GOT3 (cell line): Measurements from ENCODE around the gene BICDL2.
"Not testable (repeated sequence)": the region's sequence is repeated elsewhere in the genome, so short reads cannot be mapped to it uniquely, and the experiment has no call there.

ENCODE experiments used
- DNase-seq: peaks from one replicate; lab custom pipeline; 2025; ENCODE audit warnings: mixed read lengths; lab: John Stamatoyannopoulos, UW

BICDL2 gene, protein sequence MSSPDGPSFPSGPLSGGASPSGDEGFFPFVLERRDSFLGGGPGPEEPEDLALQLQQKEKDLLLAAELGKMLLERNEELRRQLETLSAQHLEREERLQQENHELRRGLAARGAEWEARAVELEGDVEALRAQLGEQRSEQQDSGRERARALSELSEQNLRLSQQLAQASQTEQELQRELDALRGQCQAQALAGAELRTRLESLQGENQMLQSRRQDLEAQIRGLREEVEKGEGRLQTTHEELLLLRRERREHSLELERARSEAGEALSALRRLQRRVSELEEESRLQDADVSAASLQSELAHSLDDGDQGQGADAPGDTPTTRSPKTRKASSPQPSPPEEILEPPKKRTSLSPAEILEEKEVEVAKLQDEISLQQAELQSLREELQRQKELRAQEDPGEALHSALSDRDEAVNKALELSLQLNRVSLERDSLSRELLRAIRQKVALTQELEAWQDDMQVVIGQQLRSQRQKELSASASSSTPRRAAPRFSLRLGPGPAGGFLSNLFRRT

DNA sequence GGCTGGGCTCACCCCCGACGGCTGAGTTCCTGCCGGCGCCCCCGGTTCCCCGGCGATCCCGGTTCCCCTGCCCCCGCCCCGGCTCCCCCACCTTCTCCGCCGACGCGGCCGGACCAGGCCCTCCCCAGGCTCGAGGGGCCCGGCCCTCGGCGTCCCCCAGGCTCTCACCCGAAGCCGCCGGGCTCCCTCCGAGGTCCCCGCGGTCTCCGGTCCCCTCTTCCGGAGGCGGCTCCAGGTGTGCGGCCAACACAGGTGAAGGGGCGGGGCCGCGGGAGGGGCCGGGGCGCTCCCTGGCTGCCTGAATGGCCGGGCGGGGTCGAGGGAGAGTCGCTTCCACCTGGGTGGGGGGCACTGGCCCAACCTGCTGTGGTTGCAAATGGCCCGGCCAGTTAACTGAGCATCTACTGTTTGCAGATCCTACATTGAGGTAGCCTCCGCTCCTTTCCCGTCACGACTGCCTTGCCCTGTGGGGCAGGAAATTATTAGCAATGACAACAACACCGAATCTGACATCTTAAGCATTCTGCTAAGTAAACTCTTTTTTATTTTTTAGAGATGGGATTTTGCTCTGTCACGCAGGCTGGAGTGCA lies at the start of gene BICDL2:
BICDL2 (minus strand) TSS at position 219 of the 590 bp plus-strand sequence. CDS start 1,448 bp downstream, outside the sequence.
- no peak for DNase-seq

GRCh38 chr16:3085868-3086595 lies 49.3 kb upstream of the BICDL2 start:
- no peak for DNase-seq

- no peak for DNase-seq
These were observed 48.4 kb upstream of the BICDL2 start for GRCh38 chr16:3084969-3085670.

DNA sequence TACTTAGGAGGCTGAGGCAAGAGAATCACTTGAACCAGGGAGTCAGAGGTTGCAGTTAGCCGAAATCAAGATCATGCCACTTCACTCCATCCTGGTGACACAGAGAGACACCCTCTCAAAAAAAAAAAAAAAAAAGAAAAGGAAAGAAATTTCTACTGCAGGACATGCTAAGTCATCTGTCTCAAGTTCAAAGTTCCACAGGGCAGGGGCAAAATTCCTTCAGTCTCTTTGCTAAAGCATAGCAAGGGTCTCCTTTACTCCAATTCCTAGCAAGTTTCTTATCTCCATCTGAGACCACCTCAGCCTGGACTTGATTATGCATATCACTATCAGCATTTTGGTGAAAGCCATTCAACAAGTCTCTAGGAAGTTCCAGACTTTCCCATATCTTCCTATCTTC lies 47.7 kb upstream of the BICDL2 start:
- DNase-seq = no peak

- DNase-seq = not testable (repeated sequence)
These were observed 46.7 kb upstream of the BICDL2 start for GRCh38 chr16:3083408-3083807.

DNA sequence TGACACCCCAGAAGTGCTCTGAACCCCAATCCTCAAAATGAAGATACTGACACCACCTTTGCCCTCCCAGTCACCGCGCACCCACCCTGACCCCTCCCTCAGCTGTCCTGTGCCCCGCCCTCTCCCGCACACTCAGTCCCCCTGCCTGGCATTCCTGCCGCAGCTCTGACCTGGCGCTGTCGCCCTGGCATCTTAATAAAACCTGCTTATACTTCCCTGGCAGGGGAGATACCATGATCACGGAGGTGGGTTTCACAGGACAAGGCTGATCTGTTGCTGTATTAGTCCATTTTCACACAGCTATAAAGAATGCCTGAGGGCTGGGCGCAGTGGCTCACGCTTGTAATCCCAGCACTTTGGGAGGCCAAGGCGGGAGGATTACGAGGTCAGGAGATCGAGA lies 45.2 kb upstream of the BICDL2 start:
- not testable (repeated sequence) for DNase-seq

- DNase-seq = no peak
These were observed 43.3 kb upstream of the BICDL2 start for GRCh38 chr16:3080024-3080423.

DNA sequence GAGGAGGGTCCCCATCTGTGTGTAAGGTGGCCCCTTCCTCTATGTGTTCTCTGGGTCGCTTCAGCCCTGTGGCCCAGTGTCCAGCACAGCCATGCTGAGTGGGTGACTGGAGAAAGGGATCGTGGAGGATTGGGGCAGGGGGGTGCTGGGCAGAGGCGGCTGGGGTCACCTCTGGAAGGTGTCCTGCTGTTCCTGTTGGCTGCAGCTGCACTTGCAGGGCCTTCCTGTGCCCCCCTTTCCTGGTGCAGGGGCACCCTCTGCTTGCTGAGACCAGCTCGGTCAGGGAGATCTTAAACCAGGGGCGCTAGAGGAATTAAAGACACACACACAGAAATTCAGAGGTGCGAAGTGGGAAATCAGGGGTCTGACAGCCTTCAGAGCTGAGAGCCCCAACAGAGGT lies 39.8 kb upstream of the BICDL2 start:
- no peak for DNase-seq

DNA sequence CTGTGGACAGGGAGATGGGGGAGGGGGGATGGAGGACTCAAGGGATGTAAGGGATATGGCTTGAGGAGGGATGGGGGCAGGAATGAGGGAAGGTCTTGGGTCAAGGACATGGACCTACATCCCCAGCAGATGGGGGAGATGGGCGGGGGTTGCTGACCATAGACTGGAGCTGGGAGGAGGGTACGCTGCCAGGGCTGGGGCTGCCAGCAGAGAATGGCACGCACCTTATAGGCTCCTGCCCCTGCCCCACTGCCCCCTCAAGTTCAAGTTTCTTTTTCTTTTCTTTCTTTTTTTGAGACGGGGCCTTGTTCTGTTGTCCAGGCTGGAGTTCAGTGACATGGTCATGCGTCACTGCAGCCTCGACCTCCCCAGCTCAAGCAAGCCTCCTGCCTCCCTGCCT lies 39.2 kb upstream of the BICDL2 start:
- DNase-seq = not testable (repeated sequence)

DNA sequence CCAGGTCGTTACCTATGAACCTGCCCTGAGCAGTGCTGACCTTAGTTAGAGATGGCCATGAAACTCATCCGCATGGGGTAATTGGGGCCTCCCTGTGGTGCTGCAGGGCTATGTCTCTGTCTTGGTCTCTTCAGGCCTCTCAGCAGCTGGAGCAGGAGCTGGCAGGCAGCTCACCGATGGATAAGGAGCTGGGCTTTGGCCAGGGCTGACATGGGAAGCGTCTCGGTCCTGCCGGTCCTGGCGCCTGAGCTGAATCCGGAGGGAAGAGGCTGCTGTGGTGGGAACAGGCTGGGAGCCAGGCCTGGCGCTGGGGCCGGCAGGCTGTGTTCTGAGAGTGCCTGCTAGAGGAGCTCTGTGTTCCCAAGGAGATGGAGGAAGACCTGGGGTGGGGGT lies 38.8 kb upstream of the BICDL2 start:
- DNase-seq = no peak

GRCh38 chr16:3074860-3075522 lies 38.2 kb upstream of the BICDL2 start:
- no peak for DNase-seq

- no peak for DNase-seq
These were observed 36.7 kb upstream of the BICDL2 start for GRCh38 chr16:3073448-3073847.

- DNase-seq = not testable (repeated sequence)
These were observed 36.0 kb upstream of the BICDL2 start for GRCh38 chr16:3072576-3073263.

DNA sequence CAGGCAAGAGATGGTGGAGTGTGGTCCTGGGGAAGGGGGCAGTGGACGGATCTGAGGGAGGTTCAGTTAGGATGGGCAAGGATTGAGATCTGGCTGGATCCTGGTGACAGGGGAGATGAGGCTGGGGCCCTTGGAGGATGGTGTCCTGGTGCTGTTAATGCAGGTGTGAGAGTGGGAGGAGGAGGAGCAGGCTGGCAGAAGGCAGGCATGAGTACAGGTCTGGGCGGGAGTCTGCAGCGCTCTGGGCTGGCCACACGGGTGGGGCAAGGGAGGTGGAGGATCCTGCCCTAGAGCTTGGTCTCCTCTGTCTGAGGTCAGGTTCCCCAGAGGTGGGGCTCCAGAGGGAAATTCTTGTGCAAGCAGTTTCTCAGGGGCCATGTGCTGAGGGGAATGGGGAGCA lies 35.4 kb upstream of the BICDL2 start:
- not testable (repeated sequence) for DNase-seq

- DNase-seq = no peak
These were observed 34.9 kb upstream of the BICDL2 start for GRCh38 chr16:3071655-3072054.

DNA sequence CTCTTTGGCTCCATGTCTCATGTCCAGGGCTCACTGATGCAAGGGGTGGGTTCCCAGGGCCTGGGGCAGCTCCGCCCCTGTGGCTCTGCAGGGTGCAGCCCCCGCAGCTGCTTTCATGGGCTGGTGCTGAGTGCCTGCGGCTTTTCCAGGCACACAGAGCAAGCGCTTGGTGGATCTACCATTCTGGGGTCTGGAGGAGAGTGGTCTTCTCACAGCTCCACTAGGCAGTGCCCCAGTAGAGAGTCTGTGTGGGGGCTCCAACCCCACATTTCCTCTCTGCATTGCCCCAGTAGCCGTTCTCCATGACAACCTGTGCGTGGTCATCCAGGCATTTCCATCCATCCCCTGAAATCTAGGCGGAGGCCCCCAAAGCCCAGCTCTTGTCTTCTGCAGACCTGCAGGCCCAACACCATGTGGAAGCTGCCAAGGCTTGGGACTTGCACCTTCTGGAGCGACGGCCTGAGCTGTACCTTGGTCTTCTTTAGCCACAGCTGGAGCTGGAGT lies 33.9 kb upstream of the BICDL2 start:
- no peak for DNase-seq

DNA sequence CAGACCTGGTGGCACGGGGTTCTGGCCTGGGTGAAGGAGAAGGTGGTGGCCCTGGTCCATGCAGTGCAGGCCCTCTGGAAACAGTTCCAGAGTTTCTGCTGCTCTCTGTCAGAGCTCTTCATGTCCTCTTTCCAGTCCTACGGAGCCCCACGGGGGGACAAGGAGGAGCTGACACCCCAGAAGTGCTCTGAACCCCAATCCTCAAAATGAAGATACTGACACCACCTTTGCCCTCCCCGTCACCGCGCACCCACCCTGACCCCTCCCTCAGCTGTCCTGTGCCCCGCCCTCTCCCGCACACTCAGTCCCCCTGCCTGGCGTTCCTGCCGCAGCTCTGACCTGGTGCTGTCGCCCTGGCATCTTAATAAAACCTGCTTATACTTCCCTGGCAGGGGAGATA lies 32.4 kb upstream of the BICDL2 start:
- DNase-seq = not testable (repeated sequence)

DNA sequence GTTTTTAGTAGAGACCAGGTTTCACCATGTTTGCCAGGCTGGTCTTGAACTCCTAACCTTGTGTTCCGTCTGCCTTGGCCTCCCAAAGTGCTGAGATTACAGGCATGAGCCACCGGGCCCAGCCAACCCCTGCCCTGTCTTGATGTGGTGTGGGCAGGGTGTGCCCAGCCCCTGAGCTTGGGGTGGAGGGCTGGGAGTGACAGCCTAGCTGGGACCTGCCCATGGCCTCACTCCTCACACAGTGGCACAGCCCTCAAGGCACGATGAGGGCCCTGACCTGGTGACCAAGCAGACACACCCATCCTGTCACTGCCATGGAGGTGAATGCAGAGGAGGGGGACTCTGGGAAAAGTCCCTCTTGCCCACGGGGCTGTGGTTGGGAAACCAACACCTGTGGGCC lies 31.7 kb upstream of the BICDL2 start:
- no peak for DNase-seq

DNA sequence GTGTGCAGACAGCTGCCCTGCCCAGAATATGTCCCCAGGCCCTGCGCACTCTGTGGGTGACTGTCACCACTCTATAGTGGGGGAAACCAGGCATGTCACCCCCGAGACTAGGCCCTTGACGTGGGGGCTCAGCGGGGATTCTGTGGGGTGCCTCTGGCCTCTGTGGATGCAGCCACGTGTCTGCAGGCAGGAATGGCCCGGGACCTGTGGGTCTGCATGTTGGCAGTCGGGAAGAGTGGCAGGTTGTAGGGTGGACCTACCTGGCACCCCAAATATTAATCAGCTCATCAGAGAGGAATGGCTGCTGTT lies 29.6 kb upstream of the BICDL2 start:
- DNase-seq = no peak

GRCh38 chr16:3065742-3066439 lies 29.1 kb upstream of the BICDL2 start:
- no peak for DNase-seq
